Transverse colon (tissue), 4 donors: ENCODE data around the gene SPATC1L. TPM values are rescaled to one million over a fixed set of nuclear protein-coding genes. Genes with fewer than 3 reads are reported as not detected.

Experiments used
- DNase-seq: peaks from one replicate; pipeline ENCODE4 v3.0.0-alpha.2; 2019
- H3K27ac ChIP-seq, 4 donors: fragments of 200-600 bp; sonication (generic); 2 replicates each; pipeline ENCODE4 v1.5.1; 2016 to 2018; ENCODE audit warnings: inconsistent platforms in 4 of 4
- H3K27me3 ChIP-seq: fragments of 200-600 bp; sonication (generic); 2 replicates; pipeline ENCODE4 v1.5.1; 2017; ENCODE audit warnings: inconsistent platforms
- H3K36me3 ChIP-seq, 4 donors: fragments of 200-600 bp; sonication (generic); 2 replicates each; pipeline ENCODE4 v1.5.1; 2017 to 2019; ENCODE audit warnings: inconsistent platforms in 4 of 4
- H3K4me1 ChIP-seq, 4 donors: fragments of 200-600 bp; sonication (generic); 2 replicates each; pipeline ENCODE4 v1.5.1; 2017 to 2020; ENCODE audit warnings: inconsistent platforms in 4 of 4
- H3K4me3 ChIP-seq, 4 donors: fragments of 200-600 bp; sonication (generic); 1 replicate in 1 of 4; 2 replicates in 3 of 4; pipeline versions ENCODE4 v1.5.1 to v1.6.1; 2017 to 2019; ENCODE audit warnings: inconsistent platforms in 4 of 4
- H3K9me3 ChIP-seq, 2 donors: fragments of 200-600 bp; sonication (generic); 2 replicates each; pipeline ENCODE4 v1.5.1; 2017 to 2019; ENCODE audit warnings: inconsistent platforms in 2 of 2
- CTCF ChIP-seq, 5 experiments: fragments of 200-600 bp in 3 of 5; fragments of 450-650 bp in 2 of 5; sonication (generic) in 3 of 5; IDR thresholded peaks; 1 replicate in 2 of 5; 2 replicates in 3 of 5; pipeline ENCODE4 v1.5.1; 2016 to 2017; ENCODE audit warnings: antibody characterized with exemption in 5 of 5, inconsistent platforms in 3 of 5, mild to moderate bottlenecking in 2 of 5, moderate library complexity in 1 of 5
- EP300 ChIP-seq: sonication (generic); formaldehyde crosslinking; IDR thresholded peaks from one replicate; pipeline ENCODE4 v1.6.1; 2017; ENCODE audit warnings: antibody characterized with exemption, low read depth
- POLR2A ChIP-seq: fragments of 450-650 bp; IDR thresholded peaks from one replicate; pipeline ENCODE4 v1.6.1; 2016; ENCODE audit warnings: antibody characterized with exemption, mild to moderate bottlenecking, moderate library complexity
- POLR2AphosphoS5 ChIP-seq, 3 donors: sonication (generic); formaldehyde crosslinking; IDR thresholded peaks; one replicate each; pipeline ENCODE4 v1.6.1; 2016; ENCODE audit warnings: antibody characterized with exemption in 3 of 3
- WGBS, 2 donors: methylation state at CpG; one replicate each; pipeline ENCODE4 v1.1.5; 2018; ENCODE audit warnings: low coverage in 1 of 2; 5-methylcytosine and 5-hydroxymethylcytosine counted together
- in situ Hi-C, 4 donors: fragments of 200-750 bp; cut with MboI; loops; one replicate each; pipeline versions ENCODE4 v1.15.0 to v1.15.1; 2017; ENCODE audit warnings: low sequenced_read_pairs in 3 of 4, low pct_ligation_motif_present in 1 of 4, low pct_unique_long_range_greater_than_20kb in 1 of 4
- intact Hi-C: fragments of 100-400 bp; cut with DNase I; formaldehyde crosslinking; loops from one replicate; pipeline ENCODE4 v1.15.1; 2023; ENCODE audit warnings: low total_unique reads
- total RNA-seq, 4 donors: library from RNA; depleted of rRNA; stranded (reverse); fragments of >200 nt; gene quantifications; one replicate each; pipeline ENCODE4 v1.1.0, GENCODE V29; 2016

The SPATC1L gene
- total RNA-seq, 4 donors from 2014 or later = 1.2 to 11.0 (median 8.5) TPM; not detected in 1

GRCh38 chr21:46181953-46182547, 2.2 kb downstream of the SPATC1L start:
- Histone ChIP-seq H3K36me3 (no peaks in the 10 kb centered on the region), H3K4me1 (peaks cover 0 to 4% (median 4%) of the 10 kb centered on the region in 4 donors)
- in situ Hi-C loops = no loop called here

DNA sequence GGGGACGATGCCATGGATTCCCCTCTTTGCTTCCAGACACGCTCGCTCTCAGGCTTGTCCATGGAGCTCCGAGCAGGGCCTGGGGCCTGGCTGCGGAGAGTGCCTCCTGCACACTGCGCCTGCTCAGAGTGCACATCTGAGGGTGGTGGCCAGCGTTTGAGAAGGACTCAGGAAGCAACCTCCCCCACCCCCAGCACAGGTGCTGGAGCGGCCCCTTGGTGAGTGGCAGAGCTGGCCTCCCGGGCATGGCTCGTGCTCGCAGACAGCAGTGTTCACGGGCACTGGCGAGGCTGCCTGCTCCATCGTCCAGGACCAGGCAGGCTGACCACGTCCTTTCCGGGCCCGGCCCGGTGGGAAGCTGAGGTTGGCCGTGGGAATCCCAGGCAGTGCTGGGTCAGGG, 2.8 kb downstream of the SPATC1L start:
- in situ Hi-C loops = no loop called here
- 91% methylated on average over 17 of the region's 19 CpGs; no CpG with 5 or more reads in 1 of the 2 donors for WGBS, 2 donors
- no peak for DNase-seq

More at GRCh38 chr21:46181953-46182547, 2.2 kb downstream of the SPATC1L start:
- Histone ChIP-seq H3K9me3 (no peaks in the 10 kb centered on the region), H3K4me3 (no peak overlapping the region), H3K27ac (no peak overlapping the region), H3K27me3 (no peaks in the 10 kb centered on the region)
- no peak for DNase-seq
- TF ChIP-seq POLR2A (no peak), POLR2AphosphoS5 (IDR thresholded peaks at IDR 0.05) (no peak), CTCF (IDR thresholded peaks at IDR 0.05) (no peak), EP300 (no peak)
- 89 to 95% methylated on average over 3 to 11 of the region's 16 CpGs for WGBS, 2 donors
- intact Hi-C loops = no loop called here

GRCh38 chr21:46180778-46181391, 3.4 kb downstream of the SPATC1L start:
- intact Hi-C loops (no loop called here), in situ Hi-C loops (no loop called here)
- Histone ChIP-seq H3K27me3 (no peaks in the 10 kb centered on the region), H3K36me3 (no peaks in the 10 kb centered on the region), H3K9me3 (no peaks in the 10 kb centered on the region), H3K4me1 (peaks cover 0 to 4% (median 4%) of the 10 kb centered on the region in 4 donors), H3K4me3 (no peak overlapping the region), H3K27ac (no peak overlapping the region)
- TF ChIP-seq CTCF (IDR thresholded peaks at IDR 0.05) (no peak), EP300 (no peak), POLR2AphosphoS5 (IDR thresholded peaks at IDR 0.05) (no peak)
- no peak for DNase-seq
- WGBS, 2 donors = 86% methylated on average over 26 of the region's 26 CpGs; no CpG with 5 or more reads in 1 of the 2 donors

More for the DNA sequence above, 2.8 kb downstream of the SPATC1L start:
- H3K9me3 ChIP-seq = no peaks in the 10 kb centered on the region
- H3K4me3 ChIP-seq = no peak overlapping the region
- H3K36me3 ChIP-seq = no peaks in the 10 kb centered on the region
- H3K4me1 ChIP-seq = peaks cover 0 to 4% (median 4%) of the 10 kb centered on the region in 4 donors
- H3K27ac ChIP-seq = no peak overlapping the region
- no peaks in the 10 kb centered on the region for H3K27me3 ChIP-seq
- intact Hi-C loops = no loop called here
- TF ChIP-seq CTCF (IDR thresholded peaks at IDR 0.05) (no peak), EP300 (no peak)

DNA sequence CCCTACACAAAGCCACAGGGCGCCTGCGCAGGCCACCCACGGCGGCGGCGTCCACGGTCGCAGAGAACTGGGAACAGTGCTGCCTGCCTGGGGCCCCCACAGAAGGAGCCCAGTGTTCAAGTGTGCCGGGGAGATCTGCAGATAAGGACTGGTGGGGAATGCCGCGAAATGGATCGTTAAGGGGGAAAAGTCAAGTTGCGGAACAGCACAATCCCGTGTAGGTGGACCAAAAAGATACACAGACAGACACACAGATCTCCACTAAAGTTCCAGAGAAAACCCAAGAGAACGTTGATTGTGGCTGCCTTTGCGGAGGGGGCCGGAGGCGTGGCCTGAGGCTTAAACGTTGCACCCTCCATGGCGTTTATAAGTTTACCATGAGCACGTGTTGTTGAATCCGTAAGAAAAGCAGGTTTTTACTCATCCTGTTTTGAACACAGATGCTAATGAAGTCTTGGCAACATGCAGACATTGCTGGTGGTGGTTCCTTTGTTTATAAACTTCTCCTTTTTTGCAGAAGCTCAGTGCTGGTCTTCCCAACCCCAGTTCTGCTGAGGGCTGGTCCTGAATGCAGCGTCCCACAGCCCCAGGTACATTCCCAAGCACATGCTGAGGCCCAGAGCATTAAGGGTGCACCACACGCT, 4.1 kb downstream of the SPATC1L start:
- no peak overlapping the region for H3K27ac ChIP-seq
- TF ChIP-seq EP300 (no peak), POLR2AphosphoS5 (IDR thresholded peaks at IDR 0.05) (no peak), CTCF (IDR thresholded peaks at IDR 0.05) (no peak), POLR2A (no peak)
- H3K9me3 ChIP-seq = no peaks in the 10 kb centered on the region
- H3K4me3 ChIP-seq = no peak overlapping the region
- intact Hi-C loops (no loop called here), in situ Hi-C loops (no loop called here)
- peaks cover 0 to 4% (median under 1%) of the 10 kb centered on the region in 4 donors for H3K4me1 ChIP-seq
- 79% methylated on average over 24 of the region's 24 CpGs; no CpG with 5 or more reads in 1 of the 2 donors for WGBS, 2 donors
- H3K27me3 ChIP-seq = no peaks in the 10 kb centered on the region
- H3K36me3 ChIP-seq = no peaks in the 10 kb centered on the region
- DNase-seq = no peak
